Naive thymus-derived CD8-positive, alpha-beta T cell (primary cell): Measurements from ENCODE around the gene AS3MT. TPM values are rescaled to one million over a fixed set of nuclear protein-coding genes. Genes with fewer than 3 reads are reported as not detected.

Experiments used
- ATAC-seq, 2 donors: fragments of 150-1000 bp; cut with Tn5 transposase in 1 of 2; sonication (Bioruptor Pico), chemical (Tn5 transposase) in 1 of 2; 1 replicate in 1 of 2; 2 replicates in 1 of 2; pipeline ENCODE4 v1.10.0; 2021; ENCODE audit warnings: mild to moderate bottlenecking in 2 of 2, moderate library complexity in 2 of 2
- POLR2A ChIA-PET: fragments of 350-600 bp; sonication (Branson Sonifier 250); formaldehyde crosslinking; loops from one replicate; lab custom pipeline; 2021; ENCODE audit warnings: antibody characterized with exemption; lab: Charles Lee
- DNase-seq, 10 donors: peaks; one replicate each; pipeline versions ENCODE4 v3.0.0 to v3.0.0-alpha.2; 2020 to 2022
- H3K27ac Mint-ChIP-seq, 10 donors: one replicate each; pipeline ENCODE4 v1.8.0; 2020 to 2022; ENCODE audit warnings: mild to moderate bottlenecking in 10 of 10, mixed read lengths in 10 of 10, moderate library complexity in 4 of 10, inconsistent platforms in 1 of 10
- H3K27me3 Mint-ChIP-seq, 5 donors: one replicate each; pipeline ENCODE4 v1.8.0; 2021 to 2022; ENCODE audit warnings: mixed read lengths in 5 of 5
- H3K36me3 Mint-ChIP-seq, 3 donors: one replicate each; pipeline ENCODE4 v1.8.0; 2020 to 2022; ENCODE audit warnings: mixed read lengths in 3 of 3, mild to moderate bottlenecking in 2 of 3, inconsistent platforms in 1 of 3
- H3K4me1 Mint-ChIP-seq, 4 donors: one replicate each; pipeline ENCODE4 v1.8.0; 2021 to 2022; ENCODE audit warnings: mixed read lengths in 4 of 4
- H3K4me3 Mint-ChIP-seq, 10 donors: one replicate each; pipeline ENCODE4 v1.8.0; 2020 to 2022; ENCODE audit warnings: mild to moderate bottlenecking in 10 of 10, mixed read lengths in 10 of 10, moderate library complexity in 6 of 10, inconsistent platforms in 1 of 10
- H3K9me3 Mint-ChIP-seq, 9 donors: one replicate each; pipeline ENCODE4 v1.8.0; 2020 to 2022; ENCODE audit warnings: mixed read lengths in 9 of 9, mild to moderate bottlenecking in 3 of 9, inconsistent platforms in 1 of 9, moderate library complexity in 1 of 9
- polyA plus RNA-seq, 3 donors: library from polyadenylated mRNA; unstranded; fragments of 300-500 nt; fragmentation: Illumina TruSeq; gene quantifications; one replicate each; pipeline ENCODE4 v1.2.3, GENCODE V29; 2021
- total RNA-seq, 8 experiments: library from RNA in 2 of 8; stranded (reverse) in 2 of 8; gene quantifications; one replicate each; pipeline ENCODE4 v1.2.3 and lab custom pipeline; 2021 to 2026

Gene AS3MT
- total and polyA plus RNA-seq, 5 experiments from 2014 or later = 1.8 to 2.5 TPM; not detected in 3

DNA sequence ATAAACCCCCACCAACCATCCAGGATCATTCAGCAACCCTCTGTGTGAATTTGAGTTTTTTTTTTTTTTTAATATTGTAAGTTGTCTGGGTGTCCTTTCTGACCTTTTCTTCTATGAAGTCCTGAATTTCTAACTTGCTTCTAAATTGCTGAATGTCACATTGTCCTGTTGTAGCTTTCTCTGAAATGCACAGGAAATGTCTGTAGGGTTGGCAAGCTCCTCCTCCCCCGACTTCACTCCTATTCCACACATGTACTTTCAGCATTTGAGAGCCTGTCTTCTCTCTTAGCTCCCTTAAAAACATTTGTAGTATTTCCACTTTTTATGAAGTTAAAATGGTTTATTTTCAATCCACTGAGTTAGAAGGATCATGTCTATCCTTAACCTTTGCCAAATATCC lies 45.5 kb downstream of the AS3MT start:
- H3K27ac Mint-ChIP-seq = no peak overlapping the region
- H3K4me1 Mint-ChIP-seq = peaks cover 4 to 23% (median 16%) of the 10 kb centered on the region in 4 donors
- POLR2A ChIA-PET = interaction anchor here (0.7 to 1.0 kb wide), 2 partner anchors 13 to 385 kb away, joined by 3 to 6 read pairs; no protein-coding TSS in a partner anchor
- DNase-seq = no peak
- no peaks in the 10 kb centered on the region for H3K36me3 Mint-ChIP-seq
- no peaks in the 10 kb centered on the region for H3K9me3 Mint-ChIP-seq
- no peak for ATAC-seq
- H3K4me3 Mint-ChIP-seq = no peak overlapping the region
- H3K27me3 Mint-ChIP-seq = peaks cover 0 to 17% (median 2%) of the 10 kb centered on the region in 5 donors

- POLR2A ChIA-PET = interaction anchor here (0.6 to 3.0 kb wide), 2 partner anchors 155 to 275 kb away, joined by 3 to 28 read pairs; no protein-coding TSS in a partner anchor
- Mint-ChIP-seq H3K36me3 (no peaks in the 10 kb centered on the region), H3K27me3 (peaks cover 0 to 17% (median 2%) of the 10 kb centered on the region in 5 donors), H3K9me3 (no peaks in the 10 kb centered on the region), H3K4me3 (peak overlapping the region; percentile 51 to 99 (median 95)), H3K27ac (peak overlapping the region in 4 of 10 donors; percentile 15 to 95 (median 38)), H3K4me1 (peaks cover 13 to 37% (median 30%) of the 10 kb centered on the region in 4 donors)
- no peak for DNase-seq
- no peak for ATAC-seq
Measured at GRCh38 chr10:102916173-102916572, 46.9 kb downstream of the AS3MT start.

- POLR2A ChIA-PET = interaction anchor here (0.6 to 3.0 kb wide), 13 partner anchors 138 to 1920 kb away, joined by 3 to 28 read pairs (median 4); partner anchors contain the start of genes ARL3, CALHM2, NT5C2 and SFXN2
- Mint-ChIP-seq H3K4me3 (peak overlapping the region; percentile 94 to 99 (median 96)), H3K27me3 (peaks cover 0 to 17% (median 2%) of the 10 kb centered on the region in 5 donors), H3K4me1 (peaks cover 18 to 50% (median 43%) of the 10 kb centered on the region in 4 donors), H3K9me3 (no peaks in the 10 kb centered on the region), H3K36me3 (peaks cover 0 to 2% (median 0%) of the 10 kb centered on the region in 3 donors), H3K27ac (peak overlapping the region; percentile 91 to 98 (median 96))
- peak; percentile 75 to 88 (median 82) for DNase-seq
- peak; percentile 51 to 57 for ATAC-seq
Measured at GRCh38 chr10:102917314-102917961, 48.2 kb downstream of the AS3MT start.

DNA sequence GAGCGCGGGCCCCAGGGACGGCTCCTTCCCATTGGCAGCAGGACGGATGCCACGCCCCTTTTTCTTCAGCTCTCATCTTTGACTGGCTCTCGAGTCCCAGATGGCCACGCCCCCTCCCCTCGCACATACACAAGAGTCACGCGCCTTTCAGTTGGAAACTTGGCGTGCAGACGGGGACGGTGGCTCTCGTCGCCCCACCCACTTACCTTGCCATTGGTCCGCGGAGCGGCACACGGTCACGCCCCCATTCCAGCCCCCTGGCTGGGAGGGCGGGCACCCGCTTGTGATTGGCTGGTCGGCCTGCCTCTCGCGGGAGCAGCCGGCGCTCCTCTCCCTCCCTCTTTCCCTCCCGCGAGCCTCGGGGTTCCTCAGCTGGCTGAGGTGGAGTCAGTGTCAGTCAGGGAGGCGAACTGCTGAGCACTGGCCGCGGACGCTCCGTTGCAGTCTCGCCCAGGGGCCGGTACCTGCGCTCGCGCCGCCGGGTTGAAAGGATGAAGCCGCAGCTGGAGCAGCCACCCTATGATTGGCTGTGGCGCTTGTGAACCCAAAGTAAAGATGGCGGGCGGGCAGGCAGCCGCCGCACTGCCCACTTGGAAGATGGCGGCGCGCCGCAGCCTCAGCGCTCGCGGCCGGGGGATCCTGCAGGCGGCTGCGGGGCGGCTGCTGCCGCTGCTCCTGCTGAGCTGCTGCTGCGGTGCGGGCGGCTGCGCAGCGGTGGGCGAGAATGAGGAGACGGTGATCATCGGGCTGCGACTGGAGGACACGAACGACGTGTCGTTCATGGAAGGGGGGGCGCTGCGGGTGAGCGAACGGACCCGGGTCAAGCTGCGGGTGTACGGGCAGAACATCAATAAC lies 48.9 kb downstream of the AS3MT start, which contains the start of gene CNNM2:
Gene CNNM2 (plus strand): TSS at position 333 of the 855 bp plus-strand sequence. CDS start 187 bp downstream, at position 520.
- Mint-ChIP-seq H3K9me3 (no peaks in the 10 kb centered on the region), H3K27ac (peak within 1 kb of the TSS; percentile 91 to 98 (median 96)), H3K4me3 (peak within 1 kb of the TSS; percentile 94 to 99 (median 96)), H3K27me3 (peaks cover 0 to 17% (median 2%) of the 10 kb centered on the region in 5 donors), H3K4me1 (peaks cover 22 to 57% (median 50%) of the 10 kb centered on the region in 4 donors), H3K36me3 (peaks cover 0 to 2% (median 0%) of the 10 kb centered on the region in 3 donors)
- ATAC-seq (peak; percentile 86 to 89), DNase-seq (peak; percentile 97 to 100 (median 99))
- POLR2A ChIA-PET = interaction anchor here (0.6 to 3.0 kb wide), 14 partner anchors 137 to 1921 kb away, joined by 3 to 28 read pairs (median 4); partner anchors contain the start of genes ARL3, CALHM2, NT5C2 and SFXN2

GRCh38 chr10:102918817-102919245 lies 49.6 kb downstream of the AS3MT start:
- no peak for ATAC-seq
- Mint-ChIP-seq H3K27ac (peak overlapping the region in 5 of 10 donors; percentile 32 to 97 (median 95)), H3K9me3 (no peaks in the 10 kb centered on the region), H3K4me1 (peaks cover 23 to 64% (median 56%) of the 10 kb centered on the region in 4 donors), H3K4me3 (peak overlapping the region; percentile 94 to 99 (median 96)), H3K36me3 (peaks cover 0 to 2% (median 0%) of the 10 kb centered on the region in 3 donors), H3K27me3 (peaks cover 0 to 14% (median 2%) of the 10 kb centered on the region in 5 donors)
- POLR2A ChIA-PET = interaction anchor here (1.0 to 3.0 kb wide), 7 partner anchors 136 to 381 kb away, joined by 4 to 28 read pairs (median 8); partner anchors contain the start of genes ARL3, NT5C2, SFXN2 and WBP1L
- peak in 8 of 10 donors; percentile 11 to 38 (median 28) for DNase-seq

DNA sequence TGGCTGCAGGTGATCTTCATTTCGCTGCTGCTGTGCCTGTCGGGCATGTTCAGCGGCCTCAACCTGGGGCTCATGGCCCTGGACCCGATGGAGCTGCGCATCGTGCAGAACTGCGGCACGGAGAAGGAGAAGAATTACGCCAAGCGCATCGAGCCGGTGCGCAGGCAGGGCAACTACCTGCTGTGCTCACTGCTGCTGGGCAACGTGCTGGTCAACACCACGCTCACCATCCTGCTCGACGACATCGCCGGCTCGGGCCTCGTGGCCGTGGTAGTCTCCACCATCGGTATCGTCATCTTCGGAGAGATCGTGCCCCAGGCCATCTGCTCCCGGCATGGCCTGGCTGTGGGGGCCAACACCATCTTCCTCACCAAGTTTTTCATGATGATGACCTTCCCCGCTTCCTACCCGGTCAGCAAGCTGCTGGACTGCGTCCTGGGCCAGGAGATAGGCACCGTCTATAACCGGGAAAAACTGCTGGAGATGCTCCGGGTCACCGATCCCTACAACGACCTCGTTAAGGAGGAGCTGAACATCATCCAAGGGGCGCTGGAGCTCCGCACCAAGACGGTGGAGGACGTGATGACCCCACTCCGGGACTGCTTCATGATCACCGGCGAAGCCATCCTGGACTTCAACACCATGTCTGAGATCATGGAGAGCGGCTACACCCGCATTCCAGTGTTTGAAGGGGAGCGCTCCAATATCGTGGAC lies 50.1 kb downstream of the AS3MT start:
- Mint-ChIP-seq H3K27me3 (peaks cover 0 to 11% (median 2%) of the 10 kb centered on the region in 5 donors), H3K27ac (peak overlapping the region in 8 of 10 donors; percentile 15 to 97 (median 69)), H3K4me1 (peaks cover 23 to 67% (median 60%) of the 10 kb centered on the region in 4 donors), H3K36me3 (peaks cover 0 to 2% (median 0%) of the 10 kb centered on the region in 3 donors), H3K4me3 (peak overlapping the region; percentile 86 to 99 (median 96)), H3K9me3 (no peaks in the 10 kb centered on the region)
- POLR2A ChIA-PET = interaction anchor here (0.6 to 2.5 kb wide), 2 partner anchors 9 to 136 kb away, joined by 3 to 9 read pairs; no protein-coding TSS in a partner anchor
- no peak for ATAC-seq
- DNase-seq = peak in 3 of 10 donors; percentile 1 to 17 (median 7)

DNA sequence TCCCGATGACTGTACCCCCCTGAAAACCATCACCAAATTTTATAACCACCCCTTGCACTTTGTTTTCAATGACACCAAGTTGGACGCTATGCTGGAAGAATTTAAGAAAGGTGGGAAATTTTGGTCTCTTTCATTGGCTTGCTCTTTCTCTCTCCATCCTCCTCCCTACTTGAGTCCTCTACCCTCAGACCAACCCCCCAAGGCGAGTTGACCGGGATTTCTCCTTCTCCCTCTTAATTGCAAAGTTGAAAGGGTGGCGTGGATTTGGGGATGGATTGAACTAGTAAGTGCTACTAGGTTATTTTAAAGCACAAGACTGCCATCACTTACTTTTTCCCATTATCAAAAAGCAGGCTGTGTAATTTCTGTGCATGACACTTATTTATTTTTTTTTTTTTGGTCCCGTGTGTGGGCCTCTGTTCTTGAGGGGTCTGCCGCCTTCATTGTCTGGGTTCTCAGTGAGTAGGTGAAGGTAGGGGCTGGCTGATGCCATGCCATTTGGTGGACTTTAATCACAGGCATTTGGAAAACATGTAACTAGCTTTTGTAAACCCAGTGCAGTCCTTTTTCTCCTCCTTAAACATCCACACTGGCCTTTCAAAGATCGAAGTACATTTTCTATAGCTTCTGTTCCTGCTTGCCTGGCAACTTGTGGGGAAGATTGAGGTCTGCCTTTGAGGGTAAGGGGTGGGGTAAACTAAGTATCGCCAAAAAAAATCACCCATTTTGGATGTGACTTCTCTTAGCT lies 50.9 kb downstream of the AS3MT start:
- DNase-seq (no peak), ATAC-seq (no peak)
- Mint-ChIP-seq H3K4me1 (peaks cover 23 to 67% (median 61%) of the 10 kb centered on the region in 4 donors), H3K4me3 (peak overlapping the region; percentile 86 to 99 (median 96)), H3K27ac (peak overlapping the region in 9 of 10 donors; percentile 41 to 89 (median 75)), H3K36me3 (peaks cover 0 to 2% (median 0%) of the 10 kb centered on the region in 3 donors), H3K9me3 (no peaks in the 10 kb centered on the region), H3K27me3 (peaks cover 0 to 6% (median 0%) of the 10 kb centered on the region in 5 donors)
- POLR2A ChIA-PET = interaction anchor here (0.6 to 2.5 kb wide), 4 partner anchors 9 to 423 kb away, joined by 3 to 9 read pairs (median 4); no protein-coding TSS in a partner anchor

- Mint-ChIP-seq H3K27me3 (no peaks in the 10 kb centered on the region), H3K36me3 (peaks cover 0 to 13% (median 8%) of the 10 kb centered on the region in 3 donors), H3K4me1 (peaks cover 22 to 70% (median 65%) of the 10 kb centered on the region in 4 donors), H3K27ac (no peak overlapping the region), H3K9me3 (no peaks in the 10 kb centered on the region), H3K4me3 (peak overlapping the region in 6 of 10 donors; percentile 6 to 18 (median 10))
- ATAC-seq (no peak), DNase-seq (no peak)
- POLR2A ChIA-PET = no interaction called here
Measured at GRCh38 chr10:102923601-102924000, 54.3 kb downstream of the AS3MT start.

- Mint-ChIP-seq H3K9me3 (no peaks in the 10 kb centered on the region), H3K4me3 (no peak overlapping the region), H3K27me3 (no peaks in the 10 kb centered on the region), H3K4me1 (peaks cover 11 to 48% (median 41%) of the 10 kb centered on the region in 4 donors), H3K27ac (no peak overlapping the region), H3K36me3 (peaks cover 0 to 28% (median 22%) of the 10 kb centered on the region in 3 donors)
- DNase-seq (no peak), ATAC-seq (no peak)
- POLR2A ChIA-PET = no interaction called here
Measured at GRCh38 chr10:102926842-102927241, 57.6 kb downstream of the AS3MT start.

- H3K9me3 Mint-ChIP-seq = no peaks in the 10 kb centered on the region
- POLR2A ChIA-PET = no interaction called here
- peak overlapping the region in 3 of 10 donors; percentile 15 to 67 (median 40) for H3K27ac Mint-ChIP-seq
- no peak overlapping the region for H3K4me3 Mint-ChIP-seq
- H3K36me3 Mint-ChIP-seq = peaks cover 0 to 29% (median 26%) of the 10 kb centered on the region in 3 donors
- ATAC-seq = peak in 1 of 2 donors; percentile 39
- H3K4me1 Mint-ChIP-seq = peaks cover 8 to 44% (median 35%) of the 10 kb centered on the region in 4 donors
- H3K27me3 Mint-ChIP-seq = no peaks in the 10 kb centered on the region
- DNase-seq = peak in 1 of 10 donors; percentile 10
Measured at GRCh38 chr10:102927311-102928010, 58.2 kb downstream of the AS3MT start.
